ENCODE data around the gene ZGPAT.

ZGPAT gene

DNA sequence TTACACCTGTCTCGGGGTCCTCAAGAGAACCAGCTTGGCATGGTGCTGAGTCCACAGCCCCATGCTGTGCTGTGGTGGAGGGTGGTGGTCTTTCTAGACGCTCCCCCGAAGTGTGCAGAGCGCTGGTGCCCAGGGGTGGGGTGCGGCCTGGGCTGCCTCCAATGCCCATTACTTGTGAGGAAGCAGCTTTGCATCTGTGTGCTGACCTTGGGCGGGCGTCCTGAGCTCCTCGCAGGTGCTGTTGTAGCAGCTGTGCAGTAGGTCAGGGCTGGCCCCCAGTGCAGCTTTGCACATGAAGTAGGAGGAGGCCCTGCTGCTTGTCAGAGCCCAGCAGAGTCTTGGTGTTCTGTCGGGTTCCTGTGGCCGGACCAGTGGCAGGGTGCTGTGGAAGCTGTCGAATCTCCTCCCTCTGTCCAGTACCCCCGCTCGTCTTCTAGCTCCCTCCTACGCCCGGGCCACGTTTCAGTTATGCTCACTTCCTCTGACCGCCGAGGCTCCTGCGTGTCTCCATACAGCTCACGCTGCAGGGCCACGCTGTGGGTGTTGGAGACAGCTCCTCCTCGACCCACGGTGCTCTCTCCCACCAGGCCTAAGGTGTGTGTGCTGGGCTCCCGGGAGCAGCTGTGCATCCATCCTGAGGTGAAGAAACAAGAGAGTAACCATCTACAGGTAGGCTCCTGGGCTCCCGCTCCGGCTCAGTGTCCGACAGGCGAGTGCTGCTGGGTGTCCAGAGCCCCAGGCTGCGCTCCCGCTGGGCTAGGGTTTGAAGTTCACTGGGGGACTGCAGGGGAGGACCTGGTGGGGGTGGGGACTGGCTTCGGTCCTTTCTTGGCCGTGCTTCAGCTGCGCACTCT lies 45.7 kb upstream of the ZGPAT start:
- peaks cover 20% of the 10 kb centered on the region for H3K36me3 Mint-ChIP-seq (ENCODE audit: low read depth)
- H3K4me3 Mint-ChIP-seq: no peak overlapping the region
- TF ChIP-seq, protein P1, sequence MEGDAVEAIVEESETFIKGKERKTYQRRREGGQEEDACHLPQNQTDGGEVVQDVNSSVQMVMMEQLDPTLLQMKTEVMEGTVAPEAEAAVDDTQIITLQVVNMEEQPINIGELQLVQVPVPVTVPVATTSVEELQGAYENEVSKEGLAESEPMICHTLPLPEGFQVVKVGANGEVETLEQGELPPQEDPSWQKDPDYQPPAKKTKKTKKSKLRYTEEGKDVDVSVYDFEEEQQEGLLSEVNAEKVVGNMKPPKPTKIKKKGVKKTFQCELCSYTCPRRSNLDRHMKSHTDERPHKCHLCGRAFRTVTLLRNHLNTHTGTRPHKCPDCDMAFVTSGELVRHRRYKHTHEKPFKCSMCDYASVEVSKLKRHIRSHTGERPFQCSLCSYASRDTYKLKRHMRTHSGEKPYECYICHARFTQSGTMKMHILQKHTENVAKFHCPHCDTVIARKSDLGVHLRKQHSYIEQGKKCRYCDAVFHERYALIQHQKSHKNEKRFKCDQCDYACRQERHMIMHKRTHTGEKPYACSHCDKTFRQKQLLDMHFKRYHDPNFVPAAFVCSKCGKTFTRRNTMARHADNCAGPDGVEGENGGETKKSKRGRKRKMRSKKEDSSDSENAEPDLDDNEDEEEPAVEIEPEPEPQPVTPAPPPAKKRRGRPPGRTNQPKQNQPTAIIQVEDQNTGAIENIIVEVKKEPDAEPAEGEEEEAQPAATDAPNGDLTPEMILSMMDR (IDR thresholded peaks at IDR 0.05): no peak
- DNase-seq: no peak
- H3K27ac Mint-ChIP-seq: no peak overlapping the region
- H3K27me3 Mint-ChIP-seq (ENCODE audit: low read depth, poor library complexity): no peaks in the 10 kb centered on the region
- no peaks in the 10 kb centered on the region for H3K9me3 Mint-ChIP-seq
- H3K4me1 Mint-ChIP-seq: peaks cover 28% of the 10 kb centered on the region

DNA sequence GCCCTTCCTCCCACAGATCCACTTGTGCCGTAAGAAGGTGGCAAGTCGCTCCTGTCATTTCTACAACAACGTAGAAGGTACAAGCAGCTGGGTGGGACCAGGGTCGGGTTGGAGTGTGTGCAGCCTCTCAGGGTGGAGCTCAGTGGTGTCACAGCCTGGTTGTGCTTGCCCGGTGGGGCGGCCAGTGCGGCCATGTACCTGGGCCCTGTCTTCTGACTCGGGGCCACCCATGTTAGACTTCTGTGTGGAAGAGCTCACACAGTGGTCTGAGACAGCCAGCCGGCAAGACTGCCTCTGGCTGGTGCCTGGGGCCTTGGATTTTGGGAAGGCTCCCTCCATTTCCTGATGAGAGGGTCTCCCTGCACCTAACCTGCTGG lies 45.0 kb upstream of the ZGPAT start:
- no peaks in the 10 kb centered on the region for H3K27me3 Mint-ChIP-seq (ENCODE audit: low read depth, poor library complexity)
- DNase-seq: no peak
- TF ChIP-seq, protein P1 (IDR thresholded peaks at IDR 0.05): no peak
- peaks cover 26% of the 10 kb centered on the region for H3K4me1 Mint-ChIP-seq
- H3K4me3 Mint-ChIP-seq: no peak overlapping the region
- H3K27ac Mint-ChIP-seq: no peak overlapping the region
- no peaks in the 10 kb centered on the region for H3K9me3 Mint-ChIP-seq
- peaks cover 26% of the 10 kb centered on the region for H3K36me3 Mint-ChIP-seq (ENCODE audit: low read depth)

DNA sequence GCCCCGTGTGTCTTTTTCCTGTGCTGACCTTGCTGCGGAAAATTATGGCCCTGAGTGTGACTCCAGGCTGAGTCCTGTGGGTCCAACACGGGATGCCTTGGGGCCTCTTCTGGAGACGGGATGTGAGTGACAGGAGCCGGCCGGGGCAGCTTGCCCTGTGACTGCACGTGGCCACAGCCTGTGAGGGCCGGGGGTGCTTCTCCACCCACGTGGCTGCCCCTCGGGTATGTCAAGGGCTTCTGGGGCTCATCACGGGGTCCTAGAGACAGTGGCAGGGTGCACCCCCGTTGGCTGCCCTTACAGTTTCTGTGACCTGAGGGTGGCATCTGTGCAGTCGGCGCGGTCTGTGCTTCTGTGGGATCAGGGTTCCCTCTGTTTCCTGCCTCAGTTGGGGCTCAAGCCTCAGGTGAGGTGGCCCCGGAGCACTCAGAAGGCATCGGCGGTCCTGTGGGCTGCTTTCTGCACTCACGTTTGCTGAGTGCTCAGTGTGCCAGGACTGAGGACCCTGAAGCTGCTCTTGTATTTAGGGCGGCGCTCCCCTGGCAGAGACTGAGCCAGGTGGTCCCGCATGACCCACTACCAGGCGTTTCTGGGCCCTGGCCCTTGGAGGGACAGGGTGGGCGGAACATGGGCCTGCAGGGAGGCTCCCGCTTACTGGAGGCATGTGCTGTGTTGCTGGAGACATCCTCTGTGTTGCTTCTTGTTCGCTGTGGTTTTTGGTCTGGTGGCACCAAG lies 44.3 kb upstream of the ZGPAT start:
- Mint-ChIP-seq H3K4me1 (peaks cover 20% of the 10 kb centered on the region), H3K27me3 (ENCODE audit: low read depth, poor library complexity) (no peaks in the 10 kb centered on the region), H3K9me3 (no peaks in the 10 kb centered on the region)

DNA sequence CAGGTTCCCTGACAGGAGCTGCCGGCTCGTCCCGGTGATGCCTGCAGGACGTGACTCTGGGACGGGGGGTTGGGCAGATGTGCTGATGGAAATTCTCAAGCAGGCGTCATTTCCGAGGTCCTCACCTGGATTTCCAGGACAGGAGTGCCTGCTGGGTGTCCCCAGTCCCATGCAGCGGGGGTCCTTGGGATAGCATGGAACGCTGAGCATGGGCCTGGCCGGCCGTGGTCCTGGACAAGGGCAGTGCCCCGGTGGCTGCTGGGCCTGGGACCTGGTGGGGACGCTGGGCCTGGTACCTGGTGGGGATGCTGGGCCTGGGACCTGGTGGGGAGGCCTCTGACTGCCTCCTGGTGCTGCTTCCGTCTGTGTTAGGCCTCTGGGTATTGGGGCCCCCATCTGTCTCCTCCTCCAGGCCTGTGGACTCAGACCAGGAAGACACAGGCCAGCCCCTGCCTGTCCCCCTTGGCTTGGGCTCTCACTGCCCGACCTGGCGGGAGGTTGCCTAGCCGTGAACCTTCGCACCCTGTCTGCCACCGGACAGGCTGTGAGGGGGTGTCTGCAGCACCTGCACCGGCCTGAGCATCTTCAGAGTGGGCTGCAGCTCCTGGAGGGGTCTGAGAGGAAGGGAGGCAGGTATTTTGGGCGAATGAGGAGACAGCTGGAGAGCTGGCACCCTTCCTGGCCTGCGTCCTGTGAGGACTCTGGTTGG lies 43.5 kb upstream of the ZGPAT start:
- TF ChIP-seq, protein P1 (IDR thresholded peaks at IDR 0.05): no peak
- DNase-seq: no peak
- Mint-ChIP-seq H3K4me1 (peaks cover 12% of the 10 kb centered on the region), H3K9me3 (no peaks in the 10 kb centered on the region), H3K4me3 (no peak overlapping the region), H3K36me3 (ENCODE audit: low read depth) (peaks cover 39% of the 10 kb centered on the region), H3K27ac (no peak overlapping the region), H3K27me3 (ENCODE audit: low read depth, poor library complexity) (no peaks in the 10 kb centered on the region)

More for the DNA sequence above, 44.3 kb upstream of the ZGPAT start:
- Mint-ChIP-seq H3K36me3 (ENCODE audit: low read depth) (peaks cover 32% of the 10 kb centered on the region), H3K27ac (no peak overlapping the region), H3K4me3 (no peak overlapping the region)
- TF ChIP-seq, protein P1 (IDR thresholded peaks at IDR 0.05): no peak
- no peak for DNase-seq

DNA sequence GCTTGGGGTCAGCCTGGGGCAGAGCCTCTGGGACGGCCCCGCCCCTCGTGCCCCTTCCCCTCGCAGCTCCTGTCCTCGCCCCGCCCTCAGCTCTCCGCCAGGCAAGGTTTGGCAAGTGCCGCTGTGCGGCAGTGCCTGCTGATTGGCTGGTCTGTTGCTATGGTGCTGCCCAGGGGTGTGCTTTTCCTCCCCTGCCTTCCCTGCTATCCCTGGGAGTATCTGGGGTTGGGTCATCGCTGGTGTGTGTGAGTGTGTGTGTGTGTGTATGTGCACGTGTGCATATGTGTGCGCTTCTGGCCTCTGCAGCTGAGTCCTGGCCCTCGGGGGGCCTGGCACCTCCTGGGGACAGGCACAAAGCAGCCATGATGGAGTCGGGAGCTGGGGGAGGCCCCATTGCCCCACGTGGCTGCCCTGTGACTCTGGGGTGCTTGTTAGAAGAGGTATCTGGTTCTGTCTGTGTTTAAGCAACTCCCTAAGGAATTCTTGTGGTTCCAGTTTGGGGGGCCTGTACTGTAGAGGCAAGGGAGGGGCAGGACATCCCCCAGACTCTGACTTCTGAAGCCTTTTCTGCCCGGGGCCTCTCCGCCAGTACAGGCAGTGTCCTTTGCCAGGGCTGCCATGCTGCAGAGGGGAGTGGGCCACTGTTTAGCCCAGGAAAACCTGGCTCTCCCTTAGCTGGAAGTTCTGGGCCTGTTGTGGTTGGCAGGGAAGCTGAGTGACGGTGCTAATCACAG lies 42.8 kb upstream of the ZGPAT start:
- H3K9me3 Mint-ChIP-seq: no peaks in the 10 kb centered on the region
- H3K36me3 Mint-ChIP-seq (ENCODE audit: low read depth): peaks cover 34% of the 10 kb centered on the region
- no peaks in the 10 kb centered on the region for H3K27me3 Mint-ChIP-seq (ENCODE audit: low read depth, poor library complexity)
- H3K4me1 Mint-ChIP-seq: peaks cover 5% of the 10 kb centered on the region
- TF ChIP-seq, protein P1 (IDR thresholded peaks at IDR 0.05): no peak
- peak overlapping the region; percentile 88 for H3K27ac Mint-ChIP-seq
- DNase-seq: peak; percentile 64
- peak overlapping the region; percentile 30 for H3K4me3 Mint-ChIP-seq
